PC-3 (cell line): ENCODE results near the gene TOLLIP.

Experiments
- CTCF ChIP-seq: fragments of 300-600 bp; sonication (generic); conservative IDR thresholded peaks from 2 replicates; pipeline ENCODE4 v1.5.1; 2017; ENCODE audit warnings: antibody characterized with exemption, low read depth, mild to moderate bottlenecking, low read length
- EZH2 ChIP-seq: fragments of 300-600 bp; sonication (generic); IDR thresholded peaks from one replicate; pipeline ENCODE4 v1.6.1; 2017; ENCODE audit warnings: antibody characterized with exemption, mild to moderate bottlenecking, low read length; ENCODE audit not compliant: unreplicated experiment
- EZH2phosphoT487 ChIP-seq: fragments of 300-600 bp; sonication (generic); IDR thresholded peaks from 2 replicates; pipeline ENCODE4 v1.6.1; 2018; ENCODE audit warnings: mild to moderate bottlenecking, antibody characterized with exemption, low read length, borderline replicate concordance

- TF ChIP-seq CTCF (no peak), EZH2 (no peak), EZH2phosphoT487 (no peak)
These were observed 33.5 kb upstream of the TOLLIP start for GRCh38 chr11:1342946-1343345.
